PFSK-1 (cell line): ENCODE data around the gene PNCK.

Experiments used
- POLR2AphosphoS5 ChIP-seq: IDR thresholded peaks from 2 replicates; pipeline ENCODE4 v1.6.1; 2012; ENCODE audit warnings: low read depth, mild to moderate bottlenecking, control low read depth, low read length, moderate library complexity
- SIN3A ChIP-seq: IDR thresholded peaks from 2 replicates; pipeline ENCODE4 v1.6.1; 2012; ENCODE audit warnings: mild to moderate bottlenecking, low read length, moderate library complexity, borderline replicate concordance; ENCODE audit not compliant: insufficient read depth
- TAF1 ChIP-seq: IDR thresholded peaks from 2 replicates; pipeline ENCODE4 v1.6.1; 2012; ENCODE audit warnings: low read length, control low read depth, borderline replicate concordance; ENCODE audit not compliant: insufficient read depth
- TF ChIP-seq, protein P1 (sequence below), 2 experiments: IDR thresholded peaks; 2 replicates each; pipeline versions ENCODE4 v1.6.1 to v1.8.0; 2011 to 2012; ENCODE audit warnings: low read depth in 2 of 2, low read length in 2 of 2, control low read depth in 1 of 2, inconsistent platforms in 1 of 2, mild to moderate bottlenecking in 1 of 2, moderate library complexity in 1 of 2; ENCODE audit not compliant: insufficient read depth in 1 of 2

DNA sequence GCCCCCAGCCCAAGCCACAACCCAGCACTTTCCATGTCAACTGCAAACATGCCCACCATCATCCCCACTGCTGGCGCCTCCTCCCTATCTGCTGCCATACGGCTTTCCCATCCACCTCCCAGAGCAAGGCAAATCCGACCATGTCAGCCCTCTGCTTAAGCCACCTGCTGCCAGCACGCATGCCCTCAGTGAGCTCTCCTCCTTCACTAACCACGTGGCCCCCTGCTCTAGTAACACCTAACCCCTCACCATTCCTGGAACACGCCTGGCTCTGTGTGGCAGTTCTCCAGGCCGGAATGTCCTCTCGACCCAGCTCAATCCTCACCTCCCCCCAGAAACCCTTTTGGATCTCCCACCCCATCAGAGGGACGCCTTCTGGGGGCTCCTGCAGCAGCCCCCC, 33.2 kb upstream of the PNCK start:
- TF ChIP-seq, protein P1, sequence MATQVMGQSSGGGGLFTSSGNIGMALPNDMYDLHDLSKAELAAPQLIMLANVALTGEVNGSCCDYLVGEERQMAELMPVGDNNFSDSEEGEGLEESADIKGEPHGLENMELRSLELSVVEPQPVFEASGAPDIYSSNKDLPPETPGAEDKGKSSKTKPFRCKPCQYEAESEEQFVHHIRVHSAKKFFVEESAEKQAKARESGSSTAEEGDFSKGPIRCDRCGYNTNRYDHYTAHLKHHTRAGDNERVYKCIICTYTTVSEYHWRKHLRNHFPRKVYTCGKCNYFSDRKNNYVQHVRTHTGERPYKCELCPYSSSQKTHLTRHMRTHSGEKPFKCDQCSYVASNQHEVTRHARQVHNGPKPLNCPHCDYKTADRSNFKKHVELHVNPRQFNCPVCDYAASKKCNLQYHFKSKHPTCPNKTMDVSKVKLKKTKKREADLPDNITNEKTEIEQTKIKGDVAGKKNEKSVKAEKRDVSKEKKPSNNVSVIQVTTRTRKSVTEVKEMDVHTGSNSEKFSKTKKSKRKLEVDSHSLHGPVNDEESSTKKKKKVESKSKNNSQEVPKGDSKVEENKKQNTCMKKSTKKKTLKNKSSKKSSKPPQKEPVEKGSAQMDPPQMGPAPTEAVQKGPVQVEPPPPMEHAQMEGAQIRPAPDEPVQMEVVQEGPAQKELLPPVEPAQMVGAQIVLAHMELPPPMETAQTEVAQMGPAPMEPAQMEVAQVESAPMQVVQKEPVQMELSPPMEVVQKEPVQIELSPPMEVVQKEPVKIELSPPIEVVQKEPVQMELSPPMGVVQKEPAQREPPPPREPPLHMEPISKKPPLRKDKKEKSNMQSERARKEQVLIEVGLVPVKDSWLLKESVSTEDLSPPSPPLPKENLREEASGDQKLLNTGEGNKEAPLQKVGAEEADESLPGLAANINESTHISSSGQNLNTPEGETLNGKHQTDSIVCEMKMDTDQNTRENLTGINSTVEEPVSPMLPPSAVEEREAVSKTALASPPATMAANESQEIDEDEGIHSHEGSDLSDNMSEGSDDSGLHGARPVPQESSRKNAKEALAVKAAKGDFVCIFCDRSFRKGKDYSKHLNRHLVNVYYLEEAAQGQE (IDR thresholded peaks at IDR 0.05; ENCODE audit: insufficient read depth in 1 of 2, low read depth in 2 of 2, low read length in 2 of 2), result no peak
- TF ChIP-seq POLR2AphosphoS5, result no peak
- TF ChIP-seq SIN3A, result no peak
- TF ChIP-seq TAF1, result no peak
